Activated CD8-positive, alpha-beta memory T cell treated with anti-CD3 and anti-CD28 coated beads, Interleukin-2, amount 10 ng/mL, durations not matched to agents 7 days and 5 days (primary cell): ENCODE data around the gene ARHGEF11. TPM values are rescaled to one million over a fixed set of nuclear protein-coding genes. Genes with fewer than 3 reads are reported as not detected.
"Not testable (repeated sequence)": the region's sequence is repeated elsewhere in the genome, so short reads cannot be mapped to it uniquely, and the experiment has no call there.

ENCODE experiments used
- ATAC-seq: fragments of 150-1000 bp; cut with Tn5 transposase; one replicate; pipeline ENCODE4 v1.10.0; 2021; ENCODE audit warnings: moderate library complexity
- CTCF ChIA-PET: fragments of 350-600 bp; sonication (Branson Sonifier 250); formaldehyde crosslinking; loops from one replicate; lab custom pipeline; 2021; ENCODE audit warnings: antibody characterized with exemption; lab: Charles Lee
- DNase-seq: peaks from one replicate; pipeline ENCODE4 v3.0.0-alpha.2; 2020
- H3K27ac Mint-ChIP-seq: one replicate; pipeline ENCODE4 v1.8.0; 2021; ENCODE audit warnings: mild to moderate bottlenecking, mixed read lengths
- H3K27me3 Mint-ChIP-seq: one replicate; pipeline ENCODE4 v1.8.0; 2021; ENCODE audit warnings: mixed read lengths
- H3K36me3 Mint-ChIP-seq: one replicate; pipeline ENCODE4 v1.8.0; 2021; ENCODE audit warnings: mild to moderate bottlenecking, mixed read lengths
- H3K4me1 Mint-ChIP-seq: one replicate; pipeline ENCODE4 v1.8.0; 2021; ENCODE audit warnings: mixed read lengths
- H3K4me3 Mint-ChIP-seq: one replicate; pipeline ENCODE4 v1.8.0; 2021; ENCODE audit warnings: mild to moderate bottlenecking, moderate library complexity, mixed read lengths
- H3K9me3 Mint-ChIP-seq: one replicate; pipeline ENCODE4 v1.8.0; 2022; ENCODE audit warnings: low read depth, mixed read lengths
- total RNA-seq, 2 experiments: library from RNA; stranded (reverse); gene quantifications; one replicate each; pipeline ENCODE4 v1.2.3, GENCODE V29; 2021

Gene ARHGEF11
- total RNA-seq, 2 experiments from 2014 or later, result 0.66 to 6.1 TPM

- H3K4me3 Mint-ChIP-seq, result no peak overlapping the region
- H3K27me3 Mint-ChIP-seq, result peaks cover 5% of the 10 kb centered on the region
- ATAC-seq (no peak), DNase-seq (no peak)
- H3K36me3 Mint-ChIP-seq, result no peaks in the 10 kb centered on the region
- no peaks in the 10 kb centered on the region for H3K4me1 Mint-ChIP-seq
- no peaks in the 10 kb centered on the region for H3K9me3 Mint-ChIP-seq
- no peak overlapping the region for H3K27ac Mint-ChIP-seq
- CTCF ChIA-PET, result interaction anchor here (0.9 to 12.2 kb wide), 3 partner anchors 11 to 69 kb away, joined by 3 to 575 read pairs (median 3); no protein-coding TSS in a partner anchor
Observed at GRCh38 chr1:157084720-157085119, 39.2 kb upstream of the ARHGEF11 start.

- Mint-ChIP-seq H3K4me3 (no peak overlapping the region), H3K27me3 (peaks cover 18% of the 10 kb centered on the region), H3K27ac (no peak overlapping the region), H3K4me1 (no peaks in the 10 kb centered on the region), H3K36me3 (no peaks in the 10 kb centered on the region), H3K9me3 (no peaks in the 10 kb centered on the region)
- CTCF ChIA-PET, result interaction anchor here (3.3 to 12.2 kb wide), 2 partner anchors 9 to 72 kb away, joined by 20 to 575 read pairs; no protein-coding TSS in a partner anchor
- no peak for DNase-seq
- ATAC-seq, result no peak
Observed at GRCh38 chr1:157081707-157082106, 36.2 kb upstream of the ARHGEF11 start.

GRCh38 chr1:157080714-157081113, 35.2 kb upstream of the ARHGEF11 start:
- H3K4me3 Mint-ChIP-seq, result no peak overlapping the region
- ATAC-seq (no peak), DNase-seq (no peak)
- no peaks in the 10 kb centered on the region for H3K36me3 Mint-ChIP-seq
- H3K9me3 Mint-ChIP-seq, result no peaks in the 10 kb centered on the region
- H3K4me1 Mint-ChIP-seq, result no peaks in the 10 kb centered on the region
- no peak overlapping the region for H3K27ac Mint-ChIP-seq
- CTCF ChIA-PET, result interaction anchor here (3.3 to 12.2 kb wide), 2 partner anchors 10 to 73 kb away, joined by 20 to 575 read pairs; no protein-coding TSS in a partner anchor
- peaks cover 21% of the 10 kb centered on the region for H3K27me3 Mint-ChIP-seq

GRCh38 chr1:157077394-157077793, 31.9 kb upstream of the ARHGEF11 start:
- no peak overlapping the region for H3K27ac Mint-ChIP-seq
- no peaks in the 10 kb centered on the region for H3K4me1 Mint-ChIP-seq
- peaks cover 31% of the 10 kb centered on the region for H3K27me3 Mint-ChIP-seq
- no peaks in the 10 kb centered on the region for H3K36me3 Mint-ChIP-seq
- CTCF ChIA-PET, result interaction anchor here (1.2 to 1.5 kb wide), 2 partner anchors 12 to 79 kb away, joined by 3 to 4 read pairs; no protein-coding TSS in a partner anchor
- DNase-seq (no peak), ATAC-seq (no peak)
- no peaks in the 10 kb centered on the region for H3K9me3 Mint-ChIP-seq
- H3K4me3 Mint-ChIP-seq, result no peak overlapping the region

- Mint-ChIP-seq H3K27me3 (peaks cover 30% of the 10 kb centered on the region), H3K4me1 (no peaks in the 10 kb centered on the region), H3K36me3 (no peaks in the 10 kb centered on the region), H3K27ac (no peak overlapping the region), H3K9me3 (no peaks in the 10 kb centered on the region), H3K4me3 (no peak overlapping the region)
- CTCF ChIA-PET, result interaction anchor here (0.6 to 1.8 kb wide), 13 partner anchors 10 to 313 kb away, joined by 3 to 6 read pairs (median 3); no protein-coding TSS in a partner anchor
- DNase-seq (peak; percentile 61), ATAC-seq (no peak)
Observed at GRCh38 chr1:157073944-157074685, 28.6 kb upstream of the ARHGEF11 start.

GRCh38 chr1:157069601-157070000, 24.1 kb upstream of the ARHGEF11 start:
- DNase-seq (no peak), ATAC-seq (no peak)
- Mint-ChIP-seq H3K27ac (no peak overlapping the region), H3K36me3 (no peaks in the 10 kb centered on the region), H3K4me1 (peaks cover 2% of the 10 kb centered on the region), H3K4me3 (no peak overlapping the region), H3K9me3 (no peaks in the 10 kb centered on the region), H3K27me3 (peaks cover 45% of the 10 kb centered on the region)
- CTCF ChIA-PET, result interaction anchor here (1.2 to 1.4 kb wide), 3 partner anchors 19 to 52 kb away, joined by 3 to 6 read pairs (median 4); no protein-coding TSS in a partner anchor

GRCh38 chr1:157059241-157059640, 13.7 kb upstream of the ARHGEF11 start:
- peaks cover 54% of the 10 kb centered on the region for H3K27me3 Mint-ChIP-seq

GRCh38 chr1:157056269-157056668, 10.7 kb upstream of the ARHGEF11 start:
- CTCF ChIA-PET, result no interaction called here
- Mint-ChIP-seq H3K27ac (no peak overlapping the region), H3K27me3 (peaks cover 60% of the 10 kb centered on the region), H3K9me3 (no peaks in the 10 kb centered on the region), H3K36me3 (no peaks in the 10 kb centered on the region), H3K4me1 (no peaks in the 10 kb centered on the region), H3K4me3 (no peak overlapping the region)
- ATAC-seq (no peak), DNase-seq (no peak)

More at GRCh38 chr1:157059241-157059640, 13.7 kb upstream of the ARHGEF11 start:
- not testable (repeated sequence) for ATAC-seq, H3K36me3 Mint-ChIP-seq, H3K9me3 Mint-ChIP-seq, DNase-seq, H3K27ac Mint-ChIP-seq, H3K4me1 Mint-ChIP-seq, H3K4me3 Mint-ChIP-seq
- CTCF ChIA-PET, result interaction anchor here (0.8 kb wide), 1 partner anchor 16 kb away, joined by 4 read pairs; no protein-coding TSS in a partner anchor

GRCh38 chr1:157055729-157056128, 10.2 kb upstream of the ARHGEF11 start:
- H3K4me1 Mint-ChIP-seq, H3K9me3 Mint-ChIP-seq, H3K4me3 Mint-ChIP-seq, H3K27ac Mint-ChIP-seq, DNase-seq, CTCF ChIA-PET, ATAC-seq, H3K36me3 Mint-ChIP-seq: not testable (repeated sequence)
- H3K27me3 Mint-ChIP-seq, result peaks cover 59% of the 10 kb centered on the region

GRCh38 chr1:157050836-157051235, 5.3 kb upstream of the ARHGEF11 start:
- Mint-ChIP-seq H3K27me3 (peaks cover 70% of the 10 kb centered on the region), H3K36me3 (peaks cover 3% of the 10 kb centered on the region), H3K9me3 (no peaks in the 10 kb centered on the region), H3K27ac (no peak overlapping the region), H3K4me1 (peaks cover 6% of the 10 kb centered on the region), H3K4me3 (no peak overlapping the region)
- ATAC-seq, result no peak
- no peak for DNase-seq
- CTCF ChIA-PET, result interaction anchor here (0.9 kb wide), 1 partner anchor 105 kb away, joined by 3 read pairs; no protein-coding TSS in a partner anchor

GRCh38 chr1:157047062-157047410, 1.5 kb upstream of the ARHGEF11 start:
- peaks cover 82% of the 10 kb centered on the region for H3K27me3 Mint-ChIP-seq
- H3K9me3 Mint-ChIP-seq, result no peaks in the 10 kb centered on the region
- H3K27ac Mint-ChIP-seq, result no peak overlapping the region
- DNase-seq (no peak), ATAC-seq (no peak)
- H3K36me3 Mint-ChIP-seq, result peaks cover 3% of the 10 kb centered on the region
- no peak overlapping the region for H3K4me3 Mint-ChIP-seq
- H3K4me1 Mint-ChIP-seq, result peaks cover 10% of the 10 kb centered on the region
- CTCF ChIA-PET, result no interaction called here

GRCh38 chr1:157044326-157044725, 1.2 kb downstream of the ARHGEF11 start:
- H3K4me1 Mint-ChIP-seq, result peaks cover 10% of the 10 kb centered on the region
- H3K9me3 Mint-ChIP-seq, result no peaks in the 10 kb centered on the region
- H3K4me3 Mint-ChIP-seq, result no peak overlapping the region
- H3K36me3 Mint-ChIP-seq, result peaks cover 3% of the 10 kb centered on the region
- no peak for DNase-seq
- no peak for ATAC-seq
- H3K27me3 Mint-ChIP-seq, result peaks cover 83% of the 10 kb centered on the region
- H3K27ac Mint-ChIP-seq, result no peak overlapping the region
- CTCF ChIA-PET, result interaction anchor here (1.2 kb wide), 1 partner anchor 30 kb away, joined by 4 read pairs; no protein-coding TSS in a partner anchor

GRCh38 chr1:157043685-157044084, 1.9 kb downstream of the ARHGEF11 start:
- ATAC-seq (no peak), DNase-seq (no peak)
- peaks cover 86% of the 10 kb centered on the region for H3K27me3 Mint-ChIP-seq
- H3K27ac Mint-ChIP-seq, result no peak overlapping the region
- CTCF ChIA-PET, result interaction anchor here (1.2 kb wide), 1 partner anchor 31 kb away, joined by 4 read pairs; no protein-coding TSS in a partner anchor
- peaks cover 3% of the 10 kb centered on the region for H3K36me3 Mint-ChIP-seq
- H3K4me1 Mint-ChIP-seq, result peaks cover 10% of the 10 kb centered on the region
- no peak overlapping the region for H3K4me3 Mint-ChIP-seq
- no peaks in the 10 kb centered on the region for H3K9me3 Mint-ChIP-seq
